ENCODE data around the gene KCTD5.
"Not testable (repeated sequence)": the region's sequence is repeated elsewhere in the genome, so short reads cannot be mapped to it uniquely, and the experiment has no call there.

- not testable (repeated sequence) for TF ChIP-seq CTCF (conservative IDR thresholded peaks at IDR 0.05); EZH2 (IDR thresholded peaks at IDR 0.05; ENCODE audit: low read depth)
These were observed 39.8 kb upstream of the KCTD5 start for GRCh38 chr16:2642561-2642960.

Data from PC-9 (cell line).